Hepatocyte (in vitro differentiated cells): ENCODE measurements around the gene DCAF8.

Experiments used
- CTCF ChIP-seq: fragments of 200-600 bp; sonication (generic); IDR thresholded peaks from 2 replicates; pipeline ENCODE4 v1.5.1; 2016; ENCODE audit warnings: antibody characterized with exemption, mild to moderate bottlenecking; ENCODE audit not compliant: poor library complexity
- EZH2 ChIP-seq: fragments of 200-600 bp; sonication (generic); IDR thresholded peaks from 2 replicates; pipeline ENCODE4 v1.6.1; 2016; ENCODE audit warnings: antibody characterized with exemption, mild to moderate bottlenecking, borderline replicate concordance
- EZH2phosphoT487 ChIP-seq: fragments of 200-600 bp; sonication (generic); IDR thresholded peaks from one replicate; pipeline ENCODE4 v1.6.1; 2018; ENCODE audit warnings: antibody characterized with exemption, mild to moderate bottlenecking, low read depth, moderate library complexity; ENCODE audit not compliant: unreplicated experiment, severe bottlenecking

GRCh38 chr1:160232911-160233310, 29.4 kb downstream of the DCAF8 start:
- TF ChIP-seq CTCF (no peak), EZH2 (no peak), EZH2phosphoT487 (no peak)
